PC-9 (cell line): Measurements from ENCODE around the gene EDN1. TPM values are rescaled to one million over a fixed set of nuclear protein-coding genes. Genes with fewer than 3 reads are reported as not detected.

Source experiments
- Bru-seq: library from RNA; stranded (reverse); fragments of 400-500 nt; gene quantifications from one replicate; lab custom pipeline; 2021; lab: Mats Ljungman, UMichigan
- BruChase-seq, 2 experiments: library from RNA; stranded (reverse); fragments of 400-500 nt; gene quantifications; one replicate each; lab custom pipeline; 2021; lab: Mats Ljungman, UMichigan
- BruUV-seq: library from RNA; stranded (reverse); fragments of 400-500 nt; replicated peaks from 2 replicates; lab custom pipeline; 2021; lab: Mats Ljungman, UMichigan
- CTCF ChIA-PET: fragments of 300-600 bp; sonication (Branson Sonifier 250); formaldehyde crosslinking; loops from one replicate; lab custom pipeline; 2022; ENCODE audit warnings: antibody characterized with exemption; lab: Charles Lee
- POLR2A ChIA-PET: fragments of 300-600 bp; sonication (Branson Sonifier 250); formaldehyde crosslinking; loops from one replicate; lab custom pipeline; 2022; ENCODE audit warnings: antibody characterized with exemption; ENCODE audit not compliant: unreplicated experiment; lab: Charles Lee
- DNase-seq, 2 experiments: peaks; one replicate each; pipeline versions ENCODE4 v3.0.0 to v3.0.0-alpha.2; 2015 to 2022; ENCODE audit warnings: mixed read lengths in 1 of 2
- H2AFZ ChIP-seq: fragments of 200-600 bp; sonication (generic); 2 replicates; pipeline ENCODE4 v1.8.1; 2017; ENCODE audit warnings: antibody characterized with exemption
- H3F3A ChIP-seq: fragments of 200-600 bp; sonication (generic); 2 replicates; pipeline ENCODE4 v1.8.1; 2017; ENCODE audit warnings: antibody characterized with exemption, mild to moderate bottlenecking, low read depth; ENCODE audit not compliant: insufficient read depth
- H3K27ac ChIP-seq: fragments of 200-600 bp; sonication (generic); 2 replicates; pipeline ENCODE4 v1.6.1; 2016; ENCODE audit warnings: mixed run types
- H3K27me3 ChIP-seq: fragments of 200-600 bp; sonication (generic); 2 replicates; pipeline ENCODE4 v1.6.1; 2016; ENCODE audit warnings: low read depth, mixed run types; ENCODE audit not compliant: insufficient read depth
- H3K36me3 ChIP-seq: fragments of 200-600 bp; sonication (generic); 2 replicates; pipeline ENCODE4 v1.6.1; 2016; ENCODE audit warnings: low read depth, mixed run types
- H3K4me1 ChIP-seq: fragments of 200-600 bp; sonication (generic); replicated peaks from 2 replicates; pipeline ENCODE4 v1.6.1; 2016; ENCODE audit warnings: mixed run types; ENCODE audit not compliant: insufficient read depth
- H3K4me2 ChIP-seq: fragments of 200-600 bp; sonication (generic); 2 replicates; pipeline ENCODE4 v1.6.1; 2017; ENCODE audit warnings: mixed run types
- H3K4me3 ChIP-seq: fragments of 200-600 bp; sonication (generic); 2 replicates; pipeline ENCODE4 v1.6.1; 2016; ENCODE audit warnings: mixed run types
- H3K79me2 ChIP-seq: fragments of 200-600 bp; sonication (generic); 2 replicates; pipeline ENCODE4 v1.6.1; 2017; ENCODE audit warnings: low read depth, mixed run types
- H3K9me2 ChIP-seq: fragments of 200-600 bp; sonication (generic); 2 replicates; pipeline ENCODE4 v1.8.1; 2017; ENCODE audit warnings: mild to moderate bottlenecking; ENCODE audit not compliant: insufficient read depth
- H3K9me3 ChIP-seq: fragments of 200-600 bp; sonication (generic); 2 replicates; pipeline ENCODE4 v1.8.1; 2016; ENCODE audit warnings: low read depth; ENCODE audit not compliant: insufficient read depth
- H4K20me1 ChIP-seq: fragments of 200-600 bp; sonication (generic); 2 replicates; pipeline ENCODE4 v1.8.1; 2017; ENCODE audit not compliant: insufficient read depth
- CTCF ChIP-seq: fragments of 200-600 bp; sonication (generic); conservative IDR thresholded peaks from 2 replicates; pipeline ENCODE4 v1.6.1; 2017; ENCODE audit warnings: mixed run types, antibody characterized with exemption, mild to moderate bottlenecking, moderate library complexity
- EZH2 ChIP-seq: fragments of 200-600 bp; sonication (generic); IDR thresholded peaks from 2 replicates; pipeline ENCODE4 v1.8.0; 2017; ENCODE audit warnings: antibody characterized with exemption, low read depth
- intact Hi-C: fragments of 100-400 bp; cut with micrococcal nuclease; formaldehyde crosslinking; loops from one replicate; pipeline ENCODE4 v1.10.0; 2022; ENCODE audit not compliant: unreplicated experiment
- long read RNA-seq: library from polyadenylated mRNA; stranded (forward); transcript quantifications from one replicate; pipeline ENCODE4 v2.0.0, GENCODE V29; 2022
- total RNA-seq: library from RNA; stranded (reverse); gene quantifications from 2 replicates; pipeline ENCODE4 v1.2.3, GENCODE V29; 2021

Gene EDN1
- 3.3 and 5.9 TPM in 2 replicates for total RNA-seq
- percentile 91 among the genes with signal in this experiment for Bru-seq, nascent RNA
- BruChase-seq, experiment 1, labeled RNA remaining after a 2-hour chase, result percentile 97 among the genes with signal in this experiment
- percentile 69 among the genes with signal in this experiment for BruChase-seq, experiment 2, labeled RNA remaining after a 6-hour chase
- long read RNA-seq, transcript EDN1-201 (5 exons, 2,033 nt), result major isoform, 5 of 5 reads
- long read RNA-seq, partial matches to known transcripts, result 0 of 5 reads
- long read RNA-seq, other reads (novel, unspliced or antisense), result 0 of 5 reads

- CTCF ChIA-PET, result interaction anchor here (0.6 to 1.9 kb wide), 12 partner anchors 24 to 692 kb away, joined by 3 to 13 read pairs (median 4); no protein-coding TSS in a partner anchor
- POLR2A ChIA-PET, result interaction anchor here (0.5 to 2.8 kb wide), 12 partner anchors 8 to 1088 kb away, joined by 3 to 87 read pairs (median 9); no protein-coding TSS in a partner anchor
- H3K79me2 ChIP-seq, result peaks cover 20% of the 10 kb centered on the region
- peaks cover 19% of the 10 kb centered on the region for H3K36me3 ChIP-seq
- peak within 1 kb of the TSS; percentile 72 for H3K4me3 ChIP-seq
- peak; percentile 85 to 99 for DNase-seq
- H2AFZ ChIP-seq, result peak within 1 kb of the TSS; percentile 67
- TSS peak; percentile 57 for BruUV-seq
- H3F3A ChIP-seq, result peaks cover 72% of the 10 kb centered on the region
- peaks cover 66% of the 10 kb centered on the region for H3K4me1 ChIP-seq
- H4K20me1 ChIP-seq, result no peaks in the 10 kb centered on the region
- intact Hi-C loops, result loop anchor here (1.0 to 10.0 kb wide), 13 partner anchors 24 to 705 kb away; no protein-coding TSS in a partner anchor
- peak within 1 kb of the TSS; percentile 90 for H3K4me2 ChIP-seq
- H3K9me3 ChIP-seq, result no peaks in the 10 kb centered on the region
- peak; percentile 45; the same call in 1 of the 2 replicates for TF ChIP-seq CTCF
- TF ChIP-seq EZH2, result no peak
- H3K9me2 ChIP-seq, result no peaks in the 10 kb centered on the region
- peak within 1 kb of the TSS; percentile 92 for H3K27ac ChIP-seq
- no peaks in the 10 kb centered on the region for H3K27me3 ChIP-seq
Observed at GRCh38 chr6:12289933-12290820, at the start of gene EDN1. Gene EDN1, plus strand, starts transcription at chr6:12290361. Its CDS starts 269 bp downstream, at chr6:12290630.

GRCh38 chr6:12241493-12242175 lies 48.5 kb upstream of the EDN1 start:
- peak; percentile 31 to 100 for DNase-seq
- Histone ChIP-seq H3K79me2 (no peaks in the 10 kb centered on the region), H3K27me3 (no peaks in the 10 kb centered on the region), H3K4me3 (no peak overlapping the region), H3K9me2 (no peaks in the 10 kb centered on the region), H3F3A (peaks cover 18% of the 10 kb centered on the region; the same call in 1 of the 2 replicates), H3K9me3 (no peaks in the 10 kb centered on the region), H2AFZ (no peak overlapping the region), H3K4me2 (peak overlapping the region; percentile 23; the same call in 1 of the 2 replicates), H4K20me1 (no peaks in the 10 kb centered on the region), H3K4me1 (peaks cover 19% of the 10 kb centered on the region), H3K27ac (peak overlapping the region; percentile 64), H3K36me3 (no peaks in the 10 kb centered on the region)
- intact Hi-C loops, result loop anchor here (1.0 kb wide), 2 partner anchors 24 to 46 kb away; no protein-coding TSS in a partner anchor
- TF ChIP-seq EZH2 (no peak), CTCF (no peak)
- ChIA-PET CTCF (no interaction called here), POLR2A (no interaction called here)
- BruUV-seq, result no TSS peak

- H3K9me2 ChIP-seq, result no peaks in the 10 kb centered on the region
- no peaks in the 10 kb centered on the region for H3K36me3 ChIP-seq
- no peak overlapping the region for H3K27ac ChIP-seq
- ChIA-PET CTCF (no interaction called here), POLR2A (no interaction called here)
- no peaks in the 10 kb centered on the region for H3K79me2 ChIP-seq
- H4K20me1 ChIP-seq, result no peaks in the 10 kb centered on the region
- TF ChIP-seq CTCF, result no peak
- TF ChIP-seq EZH2, result no peak
- no peak overlapping the region for H3K4me3 ChIP-seq
- peaks cover 19% of the 10 kb centered on the region for H3K4me1 ChIP-seq
- no peaks in the 10 kb centered on the region for H3K27me3 ChIP-seq
- no peak for DNase-seq
- BruUV-seq, result no TSS peak
- H3K4me2 ChIP-seq, result no peak overlapping the region
- H3K9me3 ChIP-seq, result no peaks in the 10 kb centered on the region
- H3F3A ChIP-seq, result peaks cover 18% of the 10 kb centered on the region; the same call in 1 of the 2 replicates
- no peak overlapping the region for H2AFZ ChIP-seq
- intact Hi-C loops, result no loop called here
Observed at GRCh38 chr6:12243169-12243568, 47.0 kb upstream of the EDN1 start.
